Ammon's horn (tissue), 1 donor: Measurements from ENCODE around the gene KCNK3.
"Not testable (repeated sequence)": the region's sequence is repeated elsewhere in the genome, so short reads cannot be mapped to it uniquely, and the experiment has no call there.

Experiments
- DNase-seq: peaks from one replicate; pipeline ENCODE4 v3.0.0-alpha.2; 2016; ENCODE audit warnings: low spot score

The KCNK3 gene

GRCh38 chr2:26692279-26692896 lies at the start of gene KCNK3:
KCNK3 (plus strand) TSS chr2:26692722; CDS start chr2:26692876, 154 bp downstream.
- peak; percentile 25 for DNase-seq

GRCh38 chr2:26644188-26644835 lies 48.2 kb upstream of the KCNK3 start:
- DNase-seq: no peak

DNA sequence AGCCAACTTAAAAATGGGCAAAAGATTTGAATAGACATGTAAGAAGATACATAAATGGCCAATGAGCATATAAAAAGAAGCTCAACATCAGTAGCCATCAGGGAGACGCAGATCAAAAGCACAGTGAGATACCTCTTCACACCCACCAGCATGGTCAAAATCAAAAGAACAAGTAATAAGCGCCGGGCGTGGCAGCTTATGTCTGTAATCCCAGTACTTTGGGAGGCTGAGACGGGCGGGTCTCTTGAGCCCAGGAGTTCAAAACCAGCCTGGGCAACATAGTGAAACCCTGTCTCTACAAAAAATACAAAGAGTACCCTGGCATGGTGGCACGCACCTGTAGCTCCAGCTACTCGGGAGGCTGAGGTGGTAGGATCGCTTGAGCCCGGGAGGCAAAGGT lies 46.8 kb upstream of the KCNK3 start:
- DNase-seq: no peak

DNA sequence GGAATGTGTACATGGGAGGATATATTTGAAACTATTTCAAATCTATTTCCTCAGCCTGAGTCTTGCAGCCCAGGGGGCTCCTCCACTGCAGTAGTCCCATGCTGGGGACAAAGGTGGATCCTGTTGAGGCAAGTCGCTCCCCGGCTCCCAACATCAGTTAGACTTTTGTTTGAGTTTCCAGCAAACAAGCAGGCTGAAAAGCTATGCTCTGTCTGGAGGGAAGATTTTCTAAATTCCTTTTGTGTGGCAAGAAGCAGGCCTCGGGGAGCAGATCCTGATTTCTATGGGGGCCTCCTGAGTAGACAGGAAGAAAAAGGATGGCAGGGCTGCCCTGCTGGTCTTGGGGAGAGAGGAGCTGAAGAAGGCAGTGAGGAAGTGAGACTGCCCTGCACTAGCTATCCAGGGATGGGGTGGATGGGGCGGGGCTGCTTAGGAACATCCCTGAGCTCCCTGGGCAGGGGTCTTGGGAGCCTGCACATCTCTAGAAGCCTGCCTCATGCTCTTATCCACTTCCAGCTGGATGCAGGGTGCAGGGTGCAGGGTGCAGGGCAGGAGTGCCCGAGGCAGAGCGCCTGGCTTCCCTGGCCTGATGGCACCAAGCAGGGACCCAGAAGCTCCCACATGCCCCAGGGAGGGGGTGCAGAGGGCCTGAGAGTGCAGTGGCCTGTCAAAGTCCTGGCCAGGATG lies 45.4 kb upstream of the KCNK3 start:
- DNase-seq: no peak

DNA sequence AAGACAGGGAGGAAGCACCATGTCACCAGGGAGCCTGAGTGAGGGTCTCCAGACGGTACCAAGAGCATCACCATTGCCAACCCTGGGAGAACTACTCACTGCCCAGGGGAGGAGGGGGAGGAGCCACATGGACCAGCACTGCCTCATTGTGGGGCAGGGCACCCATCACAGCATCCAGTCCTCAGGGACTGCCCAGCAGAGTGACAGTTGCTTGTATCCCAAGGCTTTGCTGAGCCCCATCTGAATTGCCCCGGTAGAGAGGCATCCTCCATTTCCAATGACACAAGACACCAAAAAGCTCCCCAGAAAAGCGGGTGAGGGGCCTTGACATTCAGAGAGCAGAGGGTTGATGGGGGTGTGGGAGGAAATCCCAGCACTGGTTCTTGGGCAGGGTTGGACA lies 44.5 kb upstream of the KCNK3 start:
- no peak for DNase-seq

- no peak for DNase-seq
Measured at GRCh38 chr2:26648516-26648915, 44.0 kb upstream of the KCNK3 start.

DNA sequence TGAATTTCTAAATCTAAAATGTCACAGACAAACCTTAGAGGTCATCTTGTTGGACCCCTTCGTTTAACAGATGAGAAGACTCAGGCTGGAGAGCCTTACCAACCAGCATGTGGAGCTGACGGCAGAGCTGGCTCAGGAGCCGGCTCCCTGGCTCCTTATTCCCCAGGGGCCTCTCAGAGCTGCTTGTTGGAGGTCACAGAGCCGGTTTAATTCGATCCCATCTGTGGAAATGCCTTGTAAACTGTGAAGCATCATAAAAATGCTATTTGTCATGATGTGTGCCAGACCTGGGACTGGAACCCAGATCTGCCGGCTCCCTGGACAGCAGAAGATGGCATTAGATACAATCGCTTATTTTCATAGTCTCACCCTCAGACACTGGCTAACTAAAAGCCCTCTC lies 43.2 kb upstream of the KCNK3 start:
- no peak for DNase-seq

DNA sequence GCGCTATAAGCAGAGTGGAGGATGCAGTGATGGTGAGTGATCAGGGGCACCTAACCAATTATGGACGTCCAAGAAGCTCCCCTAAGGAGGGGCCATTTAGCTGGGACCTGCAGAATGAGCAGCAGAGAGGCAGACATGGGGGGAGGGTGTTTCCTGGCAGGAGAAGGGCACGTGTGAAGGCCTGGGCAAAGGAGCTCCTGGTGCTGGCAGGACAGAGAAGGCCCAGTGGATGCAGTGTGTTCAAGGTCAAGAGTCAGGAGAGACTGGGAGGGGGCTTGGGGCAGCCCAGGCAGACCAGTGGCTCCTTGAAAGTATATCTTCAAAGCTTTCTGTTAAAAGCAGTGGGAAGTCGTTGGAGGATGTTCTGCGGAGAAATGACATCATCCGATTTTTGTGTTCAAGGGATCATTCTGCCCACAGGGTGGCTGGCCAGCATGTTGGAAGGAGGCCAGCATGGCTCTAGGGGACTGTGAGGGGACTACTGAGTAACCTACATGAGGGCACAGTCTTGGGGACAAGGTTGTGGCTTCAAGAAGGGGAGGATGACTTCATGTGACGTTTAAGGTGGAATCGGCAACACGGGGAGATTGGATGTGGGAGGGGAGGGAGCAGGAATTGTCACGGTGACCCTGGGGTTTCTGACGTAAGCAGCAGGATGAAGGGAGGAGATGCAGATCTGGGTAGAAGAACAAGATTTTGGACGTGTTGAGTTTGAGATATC lies 42.4 kb upstream of the KCNK3 start:
- DNase-seq: no peak

DNA sequence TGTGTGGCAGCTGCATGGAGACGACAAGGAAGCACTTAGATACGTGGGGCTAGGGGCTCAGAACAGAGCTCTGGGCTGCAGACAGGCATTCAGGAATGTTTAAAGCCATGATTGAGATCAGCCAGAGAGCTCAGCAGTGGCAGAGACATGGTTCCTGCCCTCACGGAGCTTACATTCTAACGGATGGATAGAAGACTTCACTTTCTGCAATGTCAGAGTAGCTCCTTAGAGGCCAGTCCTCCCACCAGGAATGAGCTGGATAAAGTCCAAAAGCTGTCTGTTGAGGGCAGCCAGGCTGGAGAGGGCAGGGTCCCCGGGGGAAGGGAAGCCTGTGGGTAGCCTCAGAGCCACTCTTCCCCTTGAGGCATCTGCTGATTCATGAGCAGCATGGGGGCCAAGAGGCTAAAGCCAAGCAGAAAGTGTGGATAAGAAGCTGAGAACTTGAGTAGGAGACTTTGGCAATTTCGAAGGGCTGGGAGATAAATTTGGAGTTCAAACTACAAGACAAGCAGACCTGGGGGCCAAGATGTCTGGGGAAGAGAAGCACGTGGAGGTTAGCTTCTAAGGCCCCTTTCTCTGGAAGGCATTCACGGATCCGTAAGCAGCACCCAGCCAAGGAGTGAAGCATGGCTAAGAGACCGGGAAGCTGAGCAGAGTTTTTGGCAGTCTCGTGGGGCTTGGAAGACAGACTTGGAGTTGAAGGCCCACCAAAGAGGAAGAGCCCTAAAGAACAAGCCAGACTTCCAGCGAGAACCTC lies 41.6 kb upstream of the KCNK3 start:
- no peak for DNase-seq

- DNase-seq: no peak
Measured at GRCh38 chr2:26651470-26651771, 41.1 kb upstream of the KCNK3 start.

GRCh38 chr2:26651799-26652198 lies 40.7 kb upstream of the KCNK3 start:
- no peak for DNase-seq

DNA sequence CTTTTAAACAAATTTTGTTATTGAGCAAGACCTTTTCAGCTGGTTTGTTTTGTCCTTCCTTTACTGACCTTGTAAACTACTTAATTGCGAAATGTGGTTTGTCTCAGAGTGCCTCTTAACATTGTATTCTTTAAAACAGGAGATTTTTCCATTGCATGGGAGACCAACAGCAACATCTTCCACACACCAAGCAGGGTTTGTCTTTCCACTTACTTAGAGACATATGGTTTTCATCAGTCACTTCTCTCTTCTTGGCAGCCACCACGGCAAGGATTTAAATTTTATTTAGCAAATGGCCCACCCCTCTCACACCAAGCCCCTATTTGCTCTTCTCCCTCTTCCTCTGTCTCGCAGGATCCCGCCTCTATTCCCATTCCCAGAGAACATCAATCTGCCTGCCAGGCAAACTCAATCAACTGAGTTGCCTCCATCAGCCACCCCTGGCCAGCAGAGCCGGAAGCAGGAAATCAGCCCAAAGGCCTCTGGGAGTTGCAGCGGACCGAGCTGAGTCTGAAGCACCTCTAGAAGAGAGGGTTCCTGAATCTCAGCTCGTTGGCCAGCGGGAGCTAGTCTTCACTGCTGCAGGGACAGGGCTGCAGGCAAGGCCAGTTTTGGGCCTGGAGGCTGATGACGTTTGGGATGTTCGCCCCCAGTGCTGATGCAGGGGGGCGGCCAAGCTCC lies 40.0 kb upstream of the KCNK3 start:
- DNase-seq: no peak

DNA sequence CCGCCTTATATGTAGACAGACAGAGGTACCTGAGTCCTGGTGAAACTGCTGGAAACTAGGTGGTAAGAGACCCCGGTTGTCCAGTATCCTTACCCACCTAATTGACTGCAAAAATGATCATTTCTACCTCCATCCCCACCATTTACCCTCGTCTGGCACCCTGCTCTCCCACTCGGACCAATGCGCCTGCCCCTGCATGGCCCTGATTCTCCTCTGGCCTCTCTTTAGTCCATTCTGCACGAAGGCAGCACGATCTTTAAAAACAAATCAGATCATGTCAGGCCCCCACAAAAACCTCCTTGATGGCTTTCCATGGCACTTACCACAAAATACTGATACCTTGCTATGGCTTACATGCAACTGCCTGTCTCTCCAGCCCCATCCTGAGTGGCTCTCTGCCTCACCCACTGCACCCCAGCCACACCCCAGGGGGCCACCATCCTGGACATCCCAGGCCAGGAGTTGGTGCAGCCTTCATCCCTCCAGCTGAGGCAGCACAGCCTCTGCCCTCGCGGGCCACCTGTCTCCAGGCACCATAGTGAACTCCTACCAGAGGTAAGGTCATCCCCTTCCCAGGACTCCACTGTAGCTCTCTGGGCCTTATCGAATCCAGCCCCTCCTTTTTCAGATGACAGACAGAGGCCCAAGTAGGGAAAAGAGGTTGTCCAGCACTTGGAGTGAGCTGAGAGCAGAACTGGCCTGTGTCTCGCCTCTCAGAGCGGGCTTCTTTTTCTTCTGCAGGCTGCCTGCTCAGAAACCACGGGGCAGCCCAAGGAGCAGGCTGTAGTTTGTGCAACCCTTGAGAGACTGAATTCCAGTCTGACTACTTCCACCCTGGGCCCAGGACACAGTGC lies 39.1 kb upstream of the KCNK3 start:
- no peak for DNase-seq

DNA sequence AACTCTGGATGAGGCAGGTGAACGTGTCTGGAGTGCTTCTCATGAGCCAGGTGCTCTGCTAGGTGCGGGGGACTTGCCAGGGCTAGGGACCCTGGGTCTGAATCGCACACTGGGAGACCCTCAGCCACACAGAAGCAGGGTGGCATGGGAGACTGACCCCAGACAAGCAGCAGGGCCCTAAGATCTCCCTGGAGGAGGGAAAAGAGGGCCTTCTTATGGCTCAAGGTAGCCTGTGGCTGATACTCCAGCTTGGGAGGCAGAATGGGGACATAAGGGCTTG lies 38.5 kb upstream of the KCNK3 start:
- DNase-seq: no peak

DNA sequence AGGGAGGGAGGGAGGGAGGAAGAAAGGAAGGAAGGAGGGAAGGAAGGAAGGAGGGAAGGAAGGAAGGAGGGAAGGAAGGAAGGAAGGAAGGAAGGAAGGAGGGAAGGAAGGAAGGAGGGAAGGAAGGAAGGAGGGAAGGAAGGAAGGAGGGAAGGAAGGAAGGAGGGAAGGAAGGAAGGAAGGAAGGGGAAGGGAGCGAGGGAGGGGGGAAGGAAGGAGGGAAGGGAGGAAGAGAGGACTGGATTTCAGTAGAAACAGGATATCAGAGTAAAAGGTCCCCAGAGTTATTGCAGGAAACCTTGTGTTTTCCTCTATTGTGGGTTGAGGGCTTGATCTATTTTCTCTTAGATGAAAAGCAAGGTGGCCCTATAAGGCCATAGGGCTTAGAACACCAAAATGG lies 37.4 kb upstream of the KCNK3 start:
- not testable (repeated sequence) for DNase-seq

DNA sequence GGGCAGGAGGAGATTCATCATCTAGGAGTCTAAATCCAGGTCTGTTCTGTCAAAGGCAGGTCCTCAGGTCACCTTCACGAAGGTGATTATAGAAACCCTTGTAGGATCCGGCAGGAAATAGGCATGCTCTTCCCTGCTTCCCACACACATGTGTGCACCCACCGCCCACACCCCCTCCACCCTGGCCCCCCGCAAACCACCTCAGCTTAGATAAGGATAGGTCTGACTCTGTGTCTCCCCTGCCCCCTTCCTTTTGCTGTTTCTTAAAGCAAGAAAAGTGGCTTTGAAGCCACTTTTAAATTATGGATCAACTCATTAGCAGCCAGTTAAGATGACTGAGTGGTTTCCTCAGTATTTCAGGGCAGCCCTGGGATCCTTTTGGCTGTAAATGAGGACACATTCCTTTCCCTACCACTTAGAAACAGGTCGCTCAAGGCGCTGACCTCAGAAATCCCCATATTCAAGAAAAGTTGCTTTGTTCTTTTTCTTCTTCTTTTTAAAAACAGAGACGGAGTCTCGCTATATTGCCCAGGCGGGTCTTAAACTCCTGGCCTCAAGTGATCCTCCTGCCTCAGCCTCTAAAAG lies 36.8 kb upstream of the KCNK3 start:
- DNase-seq: no peak

DNA sequence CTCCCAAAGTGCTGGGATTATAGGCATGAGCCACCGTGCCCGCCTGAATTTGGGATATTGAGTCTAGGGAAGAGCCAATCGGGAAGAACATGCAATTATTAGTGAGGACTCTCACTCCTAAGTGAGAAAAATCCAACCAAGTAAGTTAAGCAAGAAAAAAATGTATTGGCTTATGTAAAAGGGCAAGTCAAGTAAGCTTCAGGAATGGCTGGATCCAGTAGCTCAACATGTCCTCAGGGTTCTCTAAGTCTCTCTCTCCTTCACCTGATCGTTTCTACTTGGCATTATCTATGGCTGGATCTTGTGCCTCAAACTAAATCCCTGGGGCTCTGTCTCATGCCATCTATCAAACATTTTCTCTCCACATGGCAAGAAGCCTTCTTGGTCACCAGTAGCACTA lies 35.3 kb upstream of the KCNK3 start:
- no peak for DNase-seq

GRCh38 chr2:26658691-26659346 lies 33.7 kb upstream of the KCNK3 start:
- DNase-seq: no peak

DNA sequence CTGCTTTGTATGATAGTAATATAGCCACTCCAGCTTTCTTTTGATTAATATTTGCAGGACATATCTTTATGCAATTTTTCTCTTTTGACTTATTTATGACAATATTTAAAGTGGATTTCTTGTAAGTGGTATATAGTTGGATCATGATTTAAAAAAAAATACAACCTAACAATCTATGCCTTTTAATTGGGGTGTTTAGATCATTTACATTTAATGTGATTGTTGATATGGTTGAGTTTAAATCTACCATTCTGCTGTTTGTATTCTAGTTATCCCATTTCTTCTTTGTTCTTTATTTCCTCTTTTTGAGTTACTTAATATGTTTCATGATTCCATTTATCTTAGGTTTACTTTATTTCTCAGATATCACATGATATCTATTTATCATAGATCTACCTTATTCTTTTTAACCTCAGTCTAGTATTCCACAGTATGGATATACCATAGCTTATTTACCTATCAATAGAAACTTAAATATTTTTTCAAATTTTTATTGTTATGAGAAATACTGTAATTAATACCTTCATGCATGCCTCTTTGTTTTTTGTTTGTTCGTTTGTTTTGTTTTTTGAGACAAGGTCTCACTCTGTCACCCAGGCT lies 32.1 kb upstream of the KCNK3 start:
- no peak for DNase-seq

GRCh38 chr2:26665296-26665695 lies 27.2 kb upstream of the KCNK3 start:
- DNase-seq: not testable (repeated sequence)
